D341Med (cell line): ENCODE results near the gene PKP2.

ENCODE experiments used
- DNase-seq: peaks from one replicate; pipeline ENCODE4 v3.0.0; 2012; ENCODE audit warnings: low spot score

The PKP2 gene

GRCh38 chr12:32809196-32809595, 87.4 kb downstream of the PKP2 start:
- DNase-seq = no peak

- DNase-seq = no peak
Observed at GRCh38 chr12:32804301-32804700, 92.3 kb downstream of the PKP2 start.

- DNase-seq = no peak
Observed at GRCh38 chr12:32801269-32801980, 95.2 kb downstream of the PKP2 start.

GRCh38 chr12:32794281-32794680, 102.3 kb downstream of the PKP2 start:
- DNase-seq = no peak

GRCh38 chr12:32789916-32790315, 106.7 kb downstream of the PKP2 start:
- DNase-seq = no peak

- no peak for DNase-seq
Observed at GRCh38 chr12:32789446-32789845, 107.1 kb downstream of the PKP2 start.

GRCh38 chr12:32788405-32788804, 108.2 kb downstream of the PKP2 start:
- DNase-seq = no peak

GRCh38 chr12:32785557-32785956, 111.0 kb downstream of the PKP2 start:
- DNase-seq = no peak

GRCh38 chr12:32783029-32783428, 113.5 kb downstream of the PKP2 start:
- DNase-seq = no peak

GRCh38 chr12:32780071-32780470, 116.5 kb downstream of the PKP2 start:
- DNase-seq = no peak

- no peak for DNase-seq
Observed at GRCh38 chr12:32777691-32778175, 118.8 kb downstream of the PKP2 start.

- DNase-seq = no peak
Observed at GRCh38 chr12:32777159-32777558, 119.4 kb downstream of the PKP2 start.

GRCh38 chr12:32776258-32776657, 120.3 kb downstream of the PKP2 start:
- no peak for DNase-seq

GRCh38 chr12:32773691-32774090, 122.9 kb downstream of the PKP2 start:
- DNase-seq = no peak

GRCh38 chr12:32770141-32770540, 126.4 kb downstream of the PKP2 start:
- DNase-seq = no peak

GRCh38 chr12:32768518-32768917, 128.1 kb downstream of the PKP2 start:
- no peak for DNase-seq

GRCh38 chr12:32765906-32766305, 130.7 kb downstream of the PKP2 start:
- no peak for DNase-seq

GRCh38 chr12:32761716-32762115, 134.9 kb downstream of the PKP2 start:
- DNase-seq = no peak

GRCh38 chr12:32757157-32757556, 139.4 kb downstream of the PKP2 start:
- DNase-seq = no peak

GRCh38 chr12:32756476-32757066, 140.0 kb downstream of the PKP2 start:
- no peak for DNase-seq

- peak; percentile 91 for DNase-seq
Observed at GRCh38 chr12:32755654-32756475, 140.7 kb downstream of the PKP2 start, which contains the start of gene YARS2. TSS of gene YARS2 (minus strand) at chr12:32755897. CDS start at chr12:32755874, 23 bp downstream.

GRCh38 chr12:32755051-32755653, 141.4 kb downstream of the PKP2 start:
- DNase-seq = peak; percentile 85
